Endothelial cell of umbilical vein (primary cell): ENCODE measurements around the gene TRIM34.

Experiments used
- CTCF ChIP-seq, 2 donors: IDR thresholded peaks; 1 replicate in 1 of 2; 2 replicates in 1 of 2; pipeline ENCODE4 v1.5.1; 2011; ENCODE audit warnings: low read length in 2 of 2, mild to moderate bottlenecking in 2 of 2, moderate library complexity in 2 of 2, control low read depth in 1 of 2, inconsistent platforms in 1 of 2, low read depth in 1 of 2; ENCODE audit not compliant: insufficient read depth in 1 of 2; ENCODE audit errors: extremely low read depth in 1 of 2
- EZH2 ChIP-seq: IDR thresholded peaks from 2 replicates; pipeline ENCODE4 v1.6.1; 2012; ENCODE audit warnings: borderline replicate concordance, low read depth, mild to moderate bottlenecking, moderate library complexity, low read length, inconsistent platforms; ENCODE audit not compliant: severe bottlenecking
- POLR2A ChIP-seq: IDR thresholded peaks from 2 replicates; pipeline ENCODE4 v1.6.1; 2012; ENCODE audit warnings: low read depth, mild to moderate bottlenecking, control low read depth, low read length
- POLR2AphosphoS5 ChIP-seq: IDR thresholded peaks from 2 replicates; pipeline ENCODE4 v1.6.1; 2012; ENCODE audit warnings: low read depth, mild to moderate bottlenecking, control low read depth, low read length, moderate library complexity; ENCODE audit not compliant: insufficient read depth

GRCh38 chr11:5663511-5663910 is 38.7 kb downstream of the TRIM34 start:
- TF ChIP-seq CTCF (IDR thresholded peaks at IDR 0.05; ENCODE audit: extremely low read depth in 1 of 2, insufficient read depth in 1 of 2, low read depth in 1 of 2, low read length in 2 of 2) = no peak
- TF ChIP-seq EZH2 = no peak
- no peak for TF ChIP-seq POLR2AphosphoS5
- no peak for TF ChIP-seq POLR2A
